ENCODE measurements around the gene VNN1.

VNN1 gene

GRCh38 chr6:132713352-132714134 is at the start of gene VNN1:
TSS of gene VNN1 (minus strand) at chr6:132714055. CDS start at chr6:132714035, 20 bp downstream.
- DNase-seq (ENCODE audit: low read depth) = no peak

GRCh38 chr6:132763269-132763668 is 49.4 kb upstream of the VNN1 start:
- no peak for DNase-seq (ENCODE audit: low read depth)

- DNase-seq (ENCODE audit: low read depth) = no peak
Observed at GRCh38 chr6:132760256-132760655, 46.4 kb upstream of the VNN1 start.

- DNase-seq (ENCODE audit: low read depth) = no peak
Observed at GRCh38 chr6:132758689-132759088, 44.8 kb upstream of the VNN1 start.

- DNase-seq (ENCODE audit: low read depth) = no peak
Observed at GRCh38 chr6:132752255-132752654, 38.4 kb upstream of the VNN1 start.

- DNase-seq (ENCODE audit: low read depth) = no peak
Observed at GRCh38 chr6:132751828-132752227, 38.0 kb upstream of the VNN1 start.

GRCh38 chr6:132751306-132751705 is 37.5 kb upstream of the VNN1 start:
- no peak for DNase-seq (ENCODE audit: low read depth)

GRCh38 chr6:132750455-132751248 is 36.8 kb upstream of the VNN1 start:
- DNase-seq (ENCODE audit: low read depth) = no peak

- no peak for DNase-seq (ENCODE audit: low read depth)
Observed at GRCh38 chr6:132749111-132749510, 35.3 kb upstream of the VNN1 start.

GRCh38 chr6:132748446-132748845 is 34.6 kb upstream of the VNN1 start:
- DNase-seq (ENCODE audit: low read depth) = no peak

- no peak for DNase-seq (ENCODE audit: low read depth)
Observed at GRCh38 chr6:132746048-132746447, 32.2 kb upstream of the VNN1 start.

- DNase-seq (ENCODE audit: low read depth) = no peak
Observed at GRCh38 chr6:132742495-132742894, 28.6 kb upstream of the VNN1 start.

- no peak for DNase-seq (ENCODE audit: low read depth)
Observed at GRCh38 chr6:132741281-132741680, 27.4 kb upstream of the VNN1 start.

- no peak for DNase-seq (ENCODE audit: low read depth)
Observed at GRCh38 chr6:132736239-132736638, 22.4 kb upstream of the VNN1 start.

- no peak for DNase-seq (ENCODE audit: low read depth)
Observed at GRCh38 chr6:132734694-132735236, 20.9 kb upstream of the VNN1 start.

- DNase-seq (ENCODE audit: low read depth) = no peak
Observed at GRCh38 chr6:132733814-132734213, 20.0 kb upstream of the VNN1 start.

GRCh38 chr6:132733283-132733682 is 19.4 kb upstream of the VNN1 start:
- no peak for DNase-seq (ENCODE audit: low read depth)

GRCh38 chr6:132731086-132731485 is 17.2 kb upstream of the VNN1 start:
- DNase-seq (ENCODE audit: low read depth) = no peak

- DNase-seq (ENCODE audit: low read depth) = no peak
Observed at GRCh38 chr6:132730560-132730959, 16.7 kb upstream of the VNN1 start.

GRCh38 chr6:132728616-132729015 is 14.8 kb upstream of the VNN1 start:
- no peak for DNase-seq (ENCODE audit: low read depth)

GRCh38 chr6:132726608-132726975 is 12.7 kb upstream of the VNN1 start:
- no peak for DNase-seq (ENCODE audit: low read depth)

- no peak for DNase-seq (ENCODE audit: low read depth)
Observed at GRCh38 chr6:132725947-132726607, 12.2 kb upstream of the VNN1 start.

GRCh38 chr6:132725471-132725870 is 11.6 kb upstream of the VNN1 start:
- no peak for DNase-seq (ENCODE audit: low read depth)

Measured in HS-27A (cell line).